GM12892 (cell line): Measurements from ENCODE around the gene RHEB.

Experiments used
- POLR2A ChIP-seq: IDR thresholded peaks from 2 replicates; pipeline ENCODE4 v1.6.1; 2011; ENCODE audit warnings: low read depth, low read length, control low read depth
- POLR2AphosphoS5 ChIP-seq: IDR thresholded peaks from 2 replicates; pipeline ENCODE4 v1.6.1; 2011; ENCODE audit warnings: low read depth, low read length, control low read depth

DNA sequence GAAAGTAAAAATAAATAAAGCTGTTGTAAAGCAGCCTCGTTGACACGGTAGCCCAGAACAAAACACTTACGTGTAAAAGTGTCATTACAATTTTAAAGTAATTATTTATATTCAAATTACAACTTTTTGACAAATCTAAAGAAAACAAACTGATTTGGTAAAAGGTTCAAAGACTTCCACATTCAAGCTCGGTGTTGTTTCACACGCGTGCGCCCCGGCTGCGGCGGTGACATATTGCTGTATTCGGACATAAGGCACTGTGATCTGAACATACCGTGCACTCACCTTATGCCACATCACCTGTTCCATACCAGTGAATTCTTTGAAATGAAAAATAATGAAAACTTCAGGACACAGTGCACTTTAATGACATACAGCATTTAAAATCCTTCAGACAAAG is 36.9 kb upstream of the RHEB start:
- TF ChIP-seq POLR2AphosphoS5 (no peak), POLR2A (no peak)
